Large intestine (tissue), 3 donors: ENCODE data around the gene PRRG3. TPM values are rescaled to one million over a fixed set of nuclear protein-coding genes. Genes with fewer than 3 reads are reported as not detected.
A peak's percentile ranks its signal among the peaks of the same experiment; 100 is the strongest.

Experiments
- DNase-seq, 2 donors: peaks; one replicate each; pipeline versions ENCODE4 v3.0.0 to v3.0.0-alpha.2; 2013
- H3K27ac ChIP-seq: one replicate; pipeline ENCODE4 v1.5.1; 2013; ENCODE audit warnings: low read length
- H3K27me3 ChIP-seq: 2 replicates; pipeline ENCODE4 v1.6.1; 2013; ENCODE audit warnings: low read length; ENCODE audit not compliant: control insufficient read depth, insufficient read depth
- H3K36me3 ChIP-seq: 2 replicates; pipeline ENCODE4 v1.6.1; 2013; ENCODE audit warnings: low read length; ENCODE audit not compliant: control insufficient read depth, insufficient read depth
- H3K4me1 ChIP-seq: one replicate; pipeline ENCODE4 v1.6.1; 2013; ENCODE audit warnings: low read length; ENCODE audit not compliant: control insufficient read depth, insufficient read depth
- H3K4me3 ChIP-seq: one replicate; pipeline ENCODE4 v1.5.1; 2013; ENCODE audit warnings: low read length
- H3K9me3 ChIP-seq: one replicate; pipeline ENCODE4 v1.6.1; 2013; ENCODE audit warnings: mild to moderate bottlenecking, low read depth, low read length, moderate library complexity; ENCODE audit not compliant: control insufficient read depth
- WGBS: methylation state at CpG from one replicate; pipeline ENCODE4 v1.1.5; 2013; ENCODE audit warnings: low lambda C conversion rate; ENCODE audit not compliant: insufficient coverage; 5-methylcytosine and 5-hydroxymethylcytosine counted together
- polyA plus RNA-seq: library from polyadenylated mRNA; unstranded; fragments of 120-200 nt; gene quantifications from one replicate; pipeline ENCODE4 v1.2.1, GENCODE V29; 2013

PRRG3 gene
- polyA plus RNA-seq, 1 donor, result 2.1 TPM

DNA sequence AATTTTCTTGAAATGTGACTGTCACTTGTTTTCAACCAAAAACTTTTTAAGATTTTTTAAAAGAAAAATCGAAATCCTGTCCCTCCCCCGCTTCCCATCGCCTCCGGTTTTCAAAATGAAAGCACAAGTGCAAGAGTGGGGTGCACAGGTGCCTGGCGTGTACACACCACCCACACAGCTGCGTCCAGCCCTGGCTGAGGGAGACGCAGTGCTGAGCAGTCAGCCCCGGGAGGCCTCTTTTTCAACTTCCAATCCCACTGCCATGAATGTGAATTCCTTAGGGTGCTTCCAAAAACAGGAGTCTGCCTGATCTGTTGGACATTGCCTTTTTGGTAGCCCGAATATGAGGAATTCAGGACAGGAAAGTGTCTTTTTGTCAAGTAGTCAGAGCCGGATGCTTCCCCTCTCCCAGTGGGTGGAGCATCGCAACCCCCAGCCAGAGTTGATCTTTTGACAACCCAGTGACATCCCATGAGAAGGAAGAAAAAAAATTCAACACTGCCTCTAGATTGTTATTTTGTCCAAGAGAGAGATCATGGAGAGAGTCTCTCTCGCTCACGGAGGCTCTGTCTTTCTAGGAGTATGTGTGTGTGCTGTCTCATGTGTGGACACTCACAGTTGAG is 8.9 kb downstream of the PRRG3 start:
- Histone ChIP-seq H3K27ac (no peak overlapping the region), H3K36me3 (no peaks in the 10 kb centered on the region), H3K9me3 (no peaks in the 10 kb centered on the region), H3K4me3 (no peak overlapping the region), H3K4me1 (no peaks in the 10 kb centered on the region), H3K27me3 (no peaks in the 10 kb centered on the region)
- no peak for DNase-seq
- WGBS, result no CpG with 5 or more reads among the region's 13 CpGs

DNA sequence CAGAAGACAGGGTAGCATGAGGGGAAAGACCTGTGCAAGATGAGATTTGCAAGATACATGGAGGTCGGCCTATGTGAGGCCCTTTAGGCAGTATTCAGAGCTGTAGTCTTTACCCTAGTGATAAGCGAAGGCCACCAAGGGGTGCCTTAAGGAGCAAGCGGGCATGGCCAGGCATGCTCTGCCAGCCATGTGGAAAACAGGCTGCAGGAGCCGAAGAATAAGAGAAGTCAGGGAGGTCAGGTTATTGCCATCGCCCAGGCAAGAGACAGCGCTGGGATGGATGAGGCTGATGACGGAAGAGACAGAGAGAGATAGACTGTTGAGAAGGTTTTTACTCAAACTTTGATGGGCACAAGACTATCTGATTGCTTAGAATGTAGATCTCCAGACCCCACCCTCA is 13.6 kb downstream of the PRRG3 start:
- Histone ChIP-seq H3K9me3 (no peaks in the 10 kb centered on the region), H3K4me3 (no peak overlapping the region), H3K4me1 (no peaks in the 10 kb centered on the region), H3K27ac (no peak overlapping the region), H3K27me3 (no peaks in the 10 kb centered on the region), H3K36me3 (no peaks in the 10 kb centered on the region)
- WGBS, result no CpG with 5 or more reads among the region's 7 CpGs
- no peak for DNase-seq

DNA sequence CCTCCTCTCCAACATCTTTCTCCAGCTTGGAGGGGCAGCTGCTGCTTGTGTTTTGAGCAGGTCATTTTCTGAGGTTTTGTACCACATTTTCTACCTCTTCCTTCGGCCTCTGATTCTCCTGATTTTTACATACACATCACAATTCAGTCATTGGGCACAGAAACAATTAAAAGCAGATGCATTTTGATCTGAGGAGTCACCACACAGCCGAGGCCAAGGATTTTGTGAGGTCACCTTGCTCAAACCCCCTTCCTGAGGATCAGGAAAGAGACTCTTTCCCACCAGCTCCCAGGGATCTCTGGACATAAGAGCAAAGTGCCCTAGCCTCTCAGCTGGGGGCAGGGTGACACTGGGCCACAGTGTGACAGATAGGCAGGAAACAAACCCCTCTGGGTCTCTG is 15.2 kb downstream of the PRRG3 start:
- no peak for DNase-seq
- Histone ChIP-seq H3K36me3 (no peaks in the 10 kb centered on the region), H3K4me1 (no peaks in the 10 kb centered on the region), H3K9me3 (no peaks in the 10 kb centered on the region), H3K27me3 (no peaks in the 10 kb centered on the region), H3K27ac (no peak overlapping the region), H3K4me3 (no peak overlapping the region)
- no CpG with 5 or more reads among the region's 2 CpGs for WGBS

DNA sequence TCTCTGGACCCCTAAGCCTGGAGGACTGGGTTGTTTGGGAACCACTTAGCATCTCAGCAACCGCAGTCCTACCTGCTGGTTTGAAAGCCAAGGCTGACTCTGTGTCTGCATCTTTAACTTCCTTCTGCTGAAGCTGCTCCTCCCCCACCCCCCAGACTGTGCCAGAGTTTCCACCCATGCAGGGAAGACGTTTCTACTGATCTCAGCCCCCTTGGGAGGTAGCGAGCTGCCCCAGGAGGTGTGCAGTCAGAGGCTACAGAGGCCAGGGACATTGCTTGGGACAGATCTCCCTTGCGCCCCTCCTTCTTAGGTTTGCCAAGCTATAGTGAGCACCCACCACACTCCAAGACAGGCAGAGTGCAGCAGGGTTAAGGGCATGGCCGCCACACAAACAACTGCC is 15.9 kb downstream of the PRRG3 start:
- no peaks in the 10 kb centered on the region for H3K4me1 ChIP-seq
- H3K9me3 ChIP-seq, result no peaks in the 10 kb centered on the region
- H3K36me3 ChIP-seq, result no peaks in the 10 kb centered on the region
- no peak for DNase-seq
- H3K27ac ChIP-seq, result no peak overlapping the region
- WGBS, result no CpG with 5 or more reads among the region's 5 CpGs
- no peaks in the 10 kb centered on the region for H3K27me3 ChIP-seq
- no peak overlapping the region for H3K4me3 ChIP-seq

DNA sequence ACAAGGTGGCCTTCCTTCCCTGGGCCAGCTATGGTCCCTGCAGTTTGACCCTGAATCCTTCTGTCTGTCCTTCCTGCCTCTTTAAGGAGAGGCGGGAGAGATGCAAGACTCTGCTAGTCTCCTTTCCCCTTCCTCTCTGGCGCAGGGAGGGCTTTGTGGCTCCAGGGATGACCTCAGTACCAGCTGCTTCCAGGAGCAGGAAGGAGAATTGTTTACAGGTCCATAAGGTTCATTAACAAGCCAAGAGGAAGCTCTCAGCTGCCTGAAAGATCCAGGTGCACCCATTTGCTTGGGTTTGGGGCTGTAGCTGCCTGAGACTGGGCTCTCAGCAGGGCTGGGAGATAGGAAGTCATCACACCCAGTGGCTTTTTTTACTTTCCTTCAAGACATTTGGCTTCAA is 16.5 kb downstream of the PRRG3 start:
- H3K36me3 ChIP-seq, result no peaks in the 10 kb centered on the region
- DNase-seq, result peak in 1 of 2 donors; percentile 19
- no CpG with 5 or more reads among the region's 2 CpGs for WGBS
- no peaks in the 10 kb centered on the region for H3K27me3 ChIP-seq
- no peak overlapping the region for H3K27ac ChIP-seq
- H3K4me1 ChIP-seq, result no peaks in the 10 kb centered on the region
- H3K9me3 ChIP-seq, result no peaks in the 10 kb centered on the region
- no peak overlapping the region for H3K4me3 ChIP-seq

GRCh38 chrX:151712253-151712652 is 17.0 kb downstream of the PRRG3 start:
- Histone ChIP-seq H3K4me1 (no peaks in the 10 kb centered on the region), H3K9me3 (no peaks in the 10 kb centered on the region), H3K36me3 (no peaks in the 10 kb centered on the region), H3K4me3 (no peak overlapping the region), H3K27me3 (no peaks in the 10 kb centered on the region), H3K27ac (no peak overlapping the region)
- DNase-seq, result no peak
- no CpG with 5 or more reads among the region's 3 CpGs for WGBS

- WGBS, result no CpG with 5 or more reads among the region's 3 CpGs
- H3K4me1 ChIP-seq, result no peaks in the 10 kb centered on the region
- no peak for DNase-seq
These were observed 18.6 kb downstream of the PRRG3 start for GRCh38 chrX:151713849-151714248.

DNA sequence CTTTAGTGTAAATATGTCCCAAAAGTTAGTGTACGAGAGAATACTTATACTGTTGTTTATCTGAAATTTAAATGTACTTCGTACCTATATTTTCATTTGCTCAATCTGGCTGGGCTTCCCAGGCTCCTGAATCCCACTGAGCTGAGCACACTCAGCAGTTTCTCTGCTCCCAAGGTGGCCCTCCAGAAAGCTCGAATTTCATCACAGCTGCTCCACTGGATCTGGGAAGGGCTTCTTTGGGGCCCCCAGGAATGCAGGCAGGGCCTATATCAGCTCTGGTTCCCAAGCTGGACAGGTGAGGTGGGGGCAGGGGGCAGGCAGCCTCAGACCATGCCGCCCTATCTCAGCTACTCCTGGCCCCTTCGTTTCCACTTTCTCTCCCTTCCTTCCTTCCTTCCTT is 19.1 kb downstream of the PRRG3 start:
- no peaks in the 10 kb centered on the region for H3K9me3 ChIP-seq
- no peaks in the 10 kb centered on the region for H3K4me1 ChIP-seq
- no peak overlapping the region for H3K27ac ChIP-seq
- no CpG with 5 or more reads among the region's 5 CpGs for WGBS
- H3K4me3 ChIP-seq, result no peak overlapping the region
- DNase-seq, result no peak
- H3K36me3 ChIP-seq, result no peaks in the 10 kb centered on the region
- H3K27me3 ChIP-seq, result no peaks in the 10 kb centered on the region

More at GRCh38 chrX:151713849-151714248, 18.6 kb downstream of the PRRG3 start:
- H3K4me3 ChIP-seq, result no peak overlapping the region
- no peaks in the 10 kb centered on the region for H3K27me3 ChIP-seq
- H3K36me3 ChIP-seq, result no peaks in the 10 kb centered on the region
- H3K9me3 ChIP-seq, result no peaks in the 10 kb centered on the region
- H3K27ac ChIP-seq, result no peak overlapping the region

DNA sequence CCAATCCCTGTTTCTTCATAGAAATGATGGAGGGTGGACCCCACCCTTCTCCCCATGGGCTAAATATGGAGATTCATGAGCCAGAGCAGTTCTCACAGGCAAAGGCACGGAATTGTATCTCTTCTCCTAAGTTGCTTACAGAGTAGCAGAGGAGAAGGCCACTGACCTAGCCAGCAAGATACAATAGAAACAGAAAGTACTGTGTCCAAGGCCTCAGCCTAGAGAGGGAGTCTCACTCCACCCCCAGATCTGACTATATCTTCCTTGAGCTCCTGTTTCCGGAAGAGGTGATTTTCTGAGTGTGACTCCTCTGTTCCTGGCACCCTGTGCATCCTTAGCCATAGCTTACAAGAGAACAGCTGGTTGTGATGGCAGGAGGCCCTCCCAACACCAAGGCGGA is 20.5 kb downstream of the PRRG3 start, which contains the start of gene FATE1:
TSS of gene FATE1 (plus strand) at position 284 of the 400 bp plus-strand sequence. CDS start at position 369, 85 bp downstream.
- Histone ChIP-seq H3K27ac (no peak within 1 kb of the TSS), H3K27me3 (no peaks in the 10 kb centered on the region), H3K4me3 (no peak within 1 kb of the TSS), H3K9me3 (no peaks in the 10 kb centered on the region), H3K36me3 (no peaks in the 10 kb centered on the region), H3K4me1 (no peaks in the 10 kb centered on the region)
- DNase-seq, result no peak
- WGBS, result no CpG with 5 or more reads among the region's 3 CpGs

DNA sequence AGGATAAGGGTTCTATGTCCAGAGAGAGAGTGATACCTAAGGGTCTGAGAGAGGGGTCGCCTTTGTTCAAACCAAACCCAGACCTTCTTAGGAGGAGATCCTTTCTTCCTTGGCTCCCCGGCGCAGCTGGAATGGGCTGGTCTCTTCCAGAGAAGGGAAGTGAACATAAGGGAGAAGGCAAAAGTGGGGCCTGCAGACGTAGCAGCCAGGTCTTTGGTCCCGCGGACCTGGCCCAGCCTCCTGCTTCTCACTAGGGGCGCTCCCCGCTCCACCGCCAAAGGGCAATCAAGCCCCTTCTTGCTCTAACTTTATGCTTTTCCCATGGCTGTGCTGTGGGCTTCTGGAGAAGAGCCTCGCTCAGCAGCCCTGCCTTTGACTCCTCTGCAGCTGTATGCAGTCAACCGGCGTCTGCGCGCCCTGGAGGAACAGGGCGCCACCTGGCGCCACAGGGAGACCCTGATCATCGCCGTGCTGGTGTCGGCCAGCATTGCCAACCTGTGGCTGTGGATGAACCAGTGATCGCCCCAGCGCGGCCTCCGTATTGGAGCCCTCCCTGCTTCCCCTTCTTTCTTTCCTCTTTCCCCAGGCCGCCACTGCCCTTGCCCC is 27.1 kb downstream of the PRRG3 start:
- H3K4me3 ChIP-seq, result no peak overlapping the region
- H3K36me3 ChIP-seq, result no peaks in the 10 kb centered on the region
- H3K27ac ChIP-seq, result no peak overlapping the region
- no peaks in the 10 kb centered on the region for H3K9me3 ChIP-seq
- no CpG with 5 or more reads among the region's 24 CpGs for WGBS
- DNase-seq, result peak; percentile 11 to 33
- H3K4me1 ChIP-seq, result no peaks in the 10 kb centered on the region
- H3K27me3 ChIP-seq, result no peaks in the 10 kb centered on the region
